HL-60 (cell line): Measurements from ENCODE around the gene RAB11FIP5.

Source experiments
- DNase-seq, 2 experiments: peaks; one replicate each; pipeline ENCODE4 v3.0.0-alpha.2; 2010 to 2020; ENCODE audit warnings: low read depth in 1 of 2, low spot score in 1 of 2
- H3K27ac ChIP-seq: fragments of 250-450 bp; sonication (Bioruptor Pico); replicated peaks from 2 replicates; pipeline ENCODE4 v1.5.1; 2020; ENCODE audit warnings: mild to moderate bottlenecking, moderate library complexity
- H3K27me3 ChIP-seq: fragments of 250-450 bp; sonication (Bioruptor Pico); 2 replicates; pipeline ENCODE4 v1.5.1; 2021; ENCODE audit warnings: mild to moderate bottlenecking, moderate library complexity; ENCODE audit not compliant: insufficient read depth, poor library complexity, severe bottlenecking
- H3K4me3 ChIP-seq: replicated peaks from 2 replicates; pipeline ENCODE4 v1.5.1; 2011; ENCODE audit warnings: mild to moderate bottlenecking, control low read depth, low read length; ENCODE audit not compliant: insufficient read depth
- CTCF ChIP-seq: IDR thresholded peaks from one replicate; pipeline ENCODE4 v1.5.1; 2011; ENCODE audit warnings: low read length, control low read depth, inconsistent platforms; ENCODE audit not compliant: insufficient read depth
- GABPA ChIP-seq: IDR thresholded peaks from 2 replicates; pipeline ENCODE4 v1.6.1; 2012; ENCODE audit warnings: low read depth
- POLR2AphosphoS5 ChIP-seq: IDR thresholded peaks from 2 replicates; pipeline ENCODE4 v1.6.1; 2012; ENCODE audit warnings: low read depth
- REST ChIP-seq: IDR thresholded peaks from 2 replicates; pipeline ENCODE4 v1.6.1; 2012; ENCODE audit warnings: low read depth; ENCODE audit not compliant: insufficient replicate concordance
- SPI1 ChIP-seq: IDR thresholded peaks from 2 replicates; pipeline ENCODE4 v1.6.1; 2012; ENCODE audit warnings: low read depth, mild to moderate bottlenecking, borderline replicate concordance

Gene RAB11FIP5

GRCh38 chr2:73069855-73070642 lies 42.7 kb downstream of the RAB11FIP5 start:
- peak overlapping the region; percentile 95 for H3K27ac ChIP-seq
- TF ChIP-seq REST: no peak
- TF ChIP-seq GABPA: no peak
- TF ChIP-seq CTCF: no peak
- TF ChIP-seq POLR2AphosphoS5: no peak; the same call in 1 of the 2 replicates
- TF ChIP-seq SPI1: no peak
- DNase-seq: peak in 1 of 2 experiments; percentile 55

GRCh38 chr2:73069041-73069854 lies 43.5 kb downstream of the RAB11FIP5 start:
- DNase-seq: peak in 1 of 2 experiments; percentile 57
- Histone ChIP-seq H3K27me3 (no peaks in the 10 kb centered on the region), H3K27ac (peak overlapping the region; percentile 95), H3K4me3 (peak overlapping the region; percentile 78)
- TF ChIP-seq POLR2AphosphoS5 (no peak), SPI1 (no peak), GABPA (no peak), REST (no peak), CTCF (no peak)

More at GRCh38 chr2:73069855-73070642, 42.7 kb downstream of the RAB11FIP5 start:
- Histone ChIP-seq H3K4me3 (peak overlapping the region; percentile 78), H3K27me3 (no peaks in the 10 kb centered on the region)

GRCh38 chr2:73068147-73068546 lies 44.6 kb downstream of the RAB11FIP5 start:
- Histone ChIP-seq H3K27ac (no peak overlapping the region), H3K4me3 (no peak overlapping the region), H3K27me3 (no peaks in the 10 kb centered on the region)
- TF ChIP-seq SPI1 (no peak), REST (no peak), POLR2AphosphoS5 (no peak), GABPA (no peak), CTCF (no peak)
- no peak for DNase-seq
